Stimulated activated CD8-positive, alpha-beta memory T cell treated with anti-CD3 and anti-CD28 coated beads, Interleukin-7, amount 100 ng/mL, for 48 hours (primary cell): ENCODE results near the gene NEURL3.
"Not testable (repeated sequence)": the region's sequence is repeated elsewhere in the genome, so short reads cannot be mapped to it uniquely, and the experiment has no call there.

Experiments used
- DNase-seq, 2 donors: peaks; one replicate each; pipeline ENCODE4 v3.0.0-alpha.2; 2020; ENCODE audit warnings: low read depth in 1 of 2; ENCODE audit errors: extremely low read depth in 1 of 2

The NEURL3 gene, protein sequence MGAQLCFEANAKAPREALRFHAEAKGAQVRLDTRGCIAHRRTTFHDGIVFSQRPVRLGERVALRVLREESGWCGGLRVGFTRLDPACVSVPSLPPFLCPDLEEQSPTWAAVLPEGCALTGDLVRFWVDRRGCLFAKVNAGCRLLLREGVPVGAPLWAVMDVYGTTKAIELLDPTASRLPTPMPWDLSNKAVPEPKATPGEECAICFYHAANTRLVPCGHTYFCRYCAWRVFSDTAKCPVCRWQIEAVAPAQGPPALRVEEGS

DNA sequence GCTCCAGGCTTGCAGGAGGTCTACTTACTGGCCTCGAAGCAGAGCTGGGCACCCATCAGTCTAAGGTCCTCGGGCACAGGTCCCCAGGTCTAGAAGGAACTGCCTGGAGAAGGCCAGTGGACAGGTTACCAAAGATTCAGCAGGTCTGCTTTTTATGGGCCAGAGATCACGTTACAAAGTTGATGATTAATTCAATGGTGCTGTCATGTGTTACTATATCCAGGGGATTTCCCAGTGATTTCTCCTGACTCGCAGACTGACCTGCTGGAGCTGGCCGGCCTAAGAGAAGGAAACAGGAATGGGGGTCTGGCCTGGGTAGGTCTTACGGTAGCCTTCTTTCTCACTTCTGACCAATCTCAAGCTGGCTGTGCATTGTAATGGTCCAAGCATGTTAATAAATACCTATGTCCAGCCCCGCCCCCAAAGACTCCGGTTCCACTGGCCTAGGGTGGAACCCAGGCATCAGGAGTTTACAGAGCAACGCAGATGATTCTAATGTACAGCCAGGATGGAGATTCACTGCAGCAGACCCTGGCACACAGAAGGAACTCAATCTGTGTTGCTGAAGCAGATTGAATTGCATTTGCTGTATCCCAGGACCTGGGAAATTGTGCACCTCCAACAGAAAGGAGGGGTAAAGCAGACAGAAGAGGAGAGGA is at the start of gene NEURL3:
TSS of gene NEURL3 (minus strand) at position 127 of the 659 bp plus-strand sequence. CDS start at position 56, 71 bp downstream.
- no peak for DNase-seq

GRCh38 chr2:96554293-96555145 is 49.4 kb upstream of the NEURL3 start:
- peak in 1 of 2 donors; percentile 45 for DNase-seq

DNA sequence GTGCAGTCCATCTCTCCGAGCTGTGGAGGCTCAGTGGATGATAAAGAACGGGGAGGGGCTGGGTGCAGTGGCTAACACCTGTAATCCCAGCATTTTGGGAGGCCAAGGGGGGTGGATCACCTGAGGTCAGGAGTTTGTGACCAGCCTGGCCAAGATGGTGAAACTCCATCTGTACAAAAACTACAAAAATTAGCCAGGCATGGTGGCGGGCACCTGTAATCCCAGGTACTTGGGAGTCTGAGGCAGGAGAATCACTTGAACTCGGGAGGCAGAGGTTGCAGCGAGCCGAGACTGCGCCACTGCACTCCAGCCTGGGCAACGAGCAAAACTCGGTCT is 48.8 kb upstream of the NEURL3 start:
- DNase-seq = not testable (repeated sequence)

- DNase-seq = no peak
Measured at GRCh38 chr2:96553176-96553956, 48.2 kb upstream of the NEURL3 start.

GRCh38 chr2:96552315-96553175 is 47.4 kb upstream of the NEURL3 start:
- DNase-seq = no peak

DNA sequence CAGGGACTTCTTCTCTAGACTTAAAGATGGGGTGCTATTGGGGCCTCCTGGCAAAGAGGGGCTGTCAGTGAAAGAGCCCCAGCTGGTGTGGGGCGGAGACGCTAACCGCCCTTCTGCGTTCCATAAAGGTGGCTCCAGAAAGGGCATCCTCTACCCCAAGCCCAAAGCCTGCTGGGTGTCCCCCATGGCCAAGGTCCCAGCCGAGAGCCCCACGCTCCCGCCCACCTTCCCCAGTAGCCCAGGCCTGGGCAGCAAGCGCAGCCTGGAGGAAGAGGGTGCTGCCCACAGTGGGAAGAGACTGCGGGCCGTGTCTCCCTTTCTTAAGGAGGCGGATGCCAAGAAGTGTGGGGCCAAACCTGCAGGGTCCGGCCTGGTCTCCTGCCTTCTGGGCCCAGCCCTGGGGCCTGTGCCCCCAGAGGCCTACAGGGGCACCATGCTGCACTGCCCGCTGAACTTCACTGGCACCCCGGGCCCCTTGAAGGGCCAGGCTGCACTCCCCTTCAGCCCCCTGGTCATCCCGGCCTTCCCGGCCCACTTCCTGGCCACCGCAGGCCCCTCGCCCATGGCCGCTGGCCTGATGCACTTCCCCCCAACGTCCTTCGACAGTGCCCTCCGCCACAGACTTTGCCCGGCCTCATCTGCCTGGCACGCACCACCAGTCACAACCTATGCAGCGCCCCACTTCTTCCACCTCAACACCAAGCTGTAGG is 46.6 kb upstream of the NEURL3 start:
- DNase-seq = no peak

DNA sequence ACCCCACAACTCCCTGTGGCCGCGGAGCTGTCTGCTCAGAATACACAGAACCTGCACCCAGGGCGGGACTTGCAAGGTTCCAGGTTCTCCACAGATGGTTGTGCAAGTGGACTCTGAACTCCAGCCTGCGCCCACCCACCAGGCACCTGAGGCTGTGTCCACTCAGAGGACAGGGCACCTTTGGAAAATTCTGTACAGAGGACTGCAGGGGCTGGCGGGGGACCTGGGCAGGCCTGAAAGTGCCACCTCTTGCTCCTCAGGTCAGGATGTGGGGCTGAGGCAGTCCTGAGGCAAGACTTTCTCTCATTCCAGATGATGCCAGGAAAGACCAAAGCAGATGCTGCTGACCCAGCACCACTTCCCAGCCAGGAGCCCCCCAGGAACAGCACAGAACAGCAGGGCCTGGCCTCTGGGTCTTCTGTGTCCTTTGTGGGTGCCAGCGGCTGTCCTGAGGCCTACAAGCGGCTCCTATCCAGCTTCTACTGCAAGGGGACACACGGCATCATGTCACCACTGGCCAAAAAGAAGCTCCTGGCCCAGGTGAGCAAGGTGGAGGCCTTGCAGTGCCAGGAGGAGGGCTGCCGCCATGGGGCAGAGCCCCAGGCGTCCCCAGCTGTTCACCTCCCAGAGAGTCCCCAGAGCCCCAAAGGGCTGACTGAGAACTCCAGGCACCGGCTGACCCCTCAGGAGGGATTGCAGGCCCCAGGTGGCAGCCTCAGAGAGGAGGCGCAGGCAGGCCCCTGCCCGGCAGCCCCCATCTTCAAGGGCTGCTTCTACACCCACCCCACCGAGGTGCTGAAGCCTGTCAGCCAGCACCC is 45.8 kb upstream of the NEURL3 start:
- no peak for DNase-seq

- no peak for DNase-seq
Measured at GRCh38 chr2:96549967-96550786, 45.0 kb upstream of the NEURL3 start.

DNA sequence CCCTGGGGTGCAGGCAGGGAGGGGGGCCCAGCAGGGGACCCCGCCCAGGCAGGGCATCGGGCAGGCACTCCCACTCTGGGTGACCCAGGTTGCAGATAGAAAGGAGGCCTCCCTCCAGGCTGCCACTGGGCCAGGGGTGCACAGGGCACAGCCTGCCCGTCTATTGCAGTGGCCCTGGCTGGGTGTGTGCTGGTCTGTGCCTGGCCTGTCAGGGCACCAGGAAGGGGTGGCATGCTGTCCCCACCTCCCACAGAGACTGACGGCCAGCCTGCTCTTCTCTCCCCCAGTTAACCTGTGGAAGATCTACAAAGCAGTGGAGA is 44.3 kb upstream of the NEURL3 start:
- DNase-seq = no peak

GRCh38 chr2:96548558-96549465 is 43.7 kb upstream of the NEURL3 start:
- no peak for DNase-seq

DNA sequence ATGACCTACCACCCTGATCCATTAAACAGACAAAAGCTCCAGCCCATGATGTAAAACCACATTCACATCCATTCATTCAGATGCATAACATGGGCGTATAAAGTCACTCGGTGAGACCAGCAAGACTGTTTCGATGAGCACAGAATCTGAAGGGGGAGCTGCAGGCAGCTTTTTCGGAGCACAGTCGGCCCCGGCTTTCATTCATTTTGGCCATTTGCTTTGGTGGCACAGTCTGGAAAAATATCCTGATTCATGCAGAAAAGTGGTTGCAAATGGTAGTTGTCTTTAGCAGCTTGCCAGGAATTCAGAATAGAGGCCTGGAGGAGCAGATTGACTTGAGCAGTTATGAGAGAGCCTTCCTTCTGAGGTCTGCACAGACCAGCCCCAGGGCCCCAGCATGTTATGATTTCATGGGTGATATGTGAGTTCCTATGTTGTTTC is 42.6 kb upstream of the NEURL3 start:
- no peak for DNase-seq

- DNase-seq = no peak
Measured at GRCh38 chr2:96547203-96547641, 42.1 kb upstream of the NEURL3 start.

GRCh38 chr2:96546797-96547196 is 41.6 kb upstream of the NEURL3 start:
- DNase-seq = no peak

DNA sequence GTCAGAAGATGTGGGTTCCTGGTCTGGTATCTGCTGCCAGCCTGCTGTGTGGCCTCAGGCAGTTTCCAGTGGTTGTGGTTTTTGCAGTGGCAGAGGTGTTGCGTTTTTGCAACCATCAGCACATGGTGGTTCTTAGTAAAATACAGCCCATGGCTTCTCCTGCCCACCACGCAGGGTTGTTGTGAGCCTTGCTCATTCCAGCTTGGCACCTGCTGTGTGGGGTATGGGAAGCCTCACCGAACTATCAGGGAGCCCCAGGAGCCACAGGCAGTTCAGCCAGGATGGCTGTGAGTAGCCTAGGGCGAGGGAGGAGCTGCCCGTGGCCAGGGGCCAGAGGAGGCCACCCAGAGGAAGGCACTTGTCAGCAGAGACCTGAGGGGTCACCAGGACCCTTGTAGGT is 41.2 kb upstream of the NEURL3 start:
- DNase-seq = no peak

DNA sequence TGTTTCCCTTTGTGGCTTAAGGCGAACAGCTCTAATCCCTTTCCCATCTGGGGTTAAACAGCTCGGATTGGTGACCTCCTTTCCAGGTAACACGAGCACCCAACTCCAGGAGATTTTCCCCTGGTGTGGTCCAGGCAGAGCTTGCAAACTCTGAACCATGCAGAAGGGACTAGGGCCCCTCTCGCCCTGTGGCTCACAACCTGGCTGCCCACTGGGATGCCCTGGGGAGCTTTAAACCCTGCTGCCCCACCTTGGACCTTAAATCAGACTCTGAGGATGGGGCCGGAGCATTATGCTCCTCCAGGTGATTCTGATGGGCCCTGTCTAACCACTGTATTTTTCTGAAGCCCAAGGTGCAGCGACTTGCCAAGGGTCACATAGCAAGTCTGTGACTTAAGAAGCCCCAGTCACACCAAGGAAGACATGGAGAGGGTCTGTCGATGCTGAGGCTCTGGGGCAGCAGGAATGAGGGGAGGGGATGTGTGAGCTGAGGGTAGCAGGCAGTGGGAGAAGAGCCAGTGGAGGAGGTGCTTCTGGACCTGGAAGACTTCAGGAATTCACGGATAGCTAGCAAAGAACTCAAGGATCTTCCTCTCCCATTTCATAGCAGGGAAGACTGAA is 37.3 kb upstream of the NEURL3 start:
- DNase-seq = no peak

DNA sequence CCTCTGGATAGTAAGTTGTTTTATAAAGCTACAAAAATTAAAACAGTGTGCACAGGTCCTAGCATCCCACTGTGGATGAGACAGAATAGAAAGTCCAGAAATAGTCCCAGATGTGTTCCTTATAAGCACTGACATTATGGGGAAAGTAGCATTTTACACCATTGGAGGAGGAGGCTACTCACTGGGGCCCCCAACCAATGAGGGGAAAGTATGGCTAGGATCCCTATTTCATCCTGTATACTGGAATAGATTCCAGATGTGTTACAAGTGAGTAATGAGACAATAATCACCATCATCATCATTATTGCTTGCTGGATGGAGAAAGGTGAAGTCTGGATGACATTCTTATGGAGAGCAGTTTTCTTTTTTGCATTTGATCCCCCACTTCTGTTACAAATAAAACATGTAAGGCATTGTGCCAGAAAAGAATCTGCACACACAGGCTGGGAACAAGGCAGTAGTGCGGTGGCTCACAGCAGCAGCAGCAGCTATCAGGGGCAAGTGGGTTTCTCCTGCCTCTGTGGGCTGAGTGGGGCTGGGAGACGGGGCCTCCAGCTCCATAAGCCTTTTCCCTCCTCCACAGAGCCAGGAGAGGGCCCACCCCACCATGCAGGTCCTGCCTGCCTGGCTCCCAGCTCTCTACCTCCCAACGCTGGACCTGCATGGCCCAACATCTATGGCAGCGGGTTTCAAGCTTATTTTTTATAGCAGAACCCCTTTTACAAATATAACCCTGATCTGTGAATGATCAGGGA is 36.4 kb upstream of the NEURL3 start:
- no peak for DNase-seq
